ENCODE results near the gene CA12.

Gene CA12

GRCh38 chr15:63351170-63351569 lies 30.5 kb downstream of the CA12 start:
- Histone ChIP-seq H2AFZ (ENCODE audit: low read length) (no peak overlapping the region), H3K9me3 (ENCODE audit: insufficient read depth, low read depth, low read length) (no peaks in the 10 kb centered on the region), H3K79me2 (ENCODE audit: insufficient read depth, low read length) (no peaks in the 10 kb centered on the region), H3K9ac (ENCODE audit: low read depth, low read length, poor library complexity, severe bottlenecking) (no peak overlapping the region), H4K20me1 (ENCODE audit: insufficient read depth, low read length, poor library complexity, severe bottlenecking) (no peaks in the 10 kb centered on the region), H3K4me3 (ENCODE audit: low read length, poor library complexity, severe bottlenecking) (no peak overlapping the region), H3K36me3 (ENCODE audit: insufficient read depth, low read length) (no peaks in the 10 kb centered on the region), H3K4me2 (ENCODE audit: low read depth, low read length, poor library complexity, severe bottlenecking) (no peak overlapping the region), H3K27me3 (ENCODE audit: insufficient read depth, low read length, poor library complexity, severe bottlenecking) (no peaks in the 10 kb centered on the region), H3K4me1 (ENCODE audit: insufficient read depth, low read length, poor library complexity, severe bottlenecking) (no peaks in the 10 kb centered on the region), H3K9me2 (replicated peaks; ENCODE audit: low read depth, low read length) (no peaks in the 10 kb centered on the region), H3F3A (ENCODE audit: low read depth) (no peaks in the 10 kb centered on the region)
- TF ChIP-seq EZH2phosphoT487 (IDR thresholded peaks at IDR 0.05; ENCODE audit: borderline replicate concordance), result no peak
- no peak for TF ChIP-seq CTCF (conservative IDR thresholded peaks at IDR 0.05; ENCODE audit: low read length)

- Histone ChIP-seq H3K4me2 (ENCODE audit: low read depth, low read length, poor library complexity, severe bottlenecking) (no peak overlapping the region), H3K36me3 (ENCODE audit: insufficient read depth, low read length) (no peaks in the 10 kb centered on the region), H2AFZ (ENCODE audit: low read length) (no peak overlapping the region), H3K4me1 (ENCODE audit: insufficient read depth, low read length, poor library complexity, severe bottlenecking) (no peaks in the 10 kb centered on the region), H3K27me3 (ENCODE audit: insufficient read depth, low read length, poor library complexity, severe bottlenecking) (no peaks in the 10 kb centered on the region), H3K9ac (ENCODE audit: low read depth, low read length, poor library complexity, severe bottlenecking) (no peak overlapping the region), H3K79me2 (ENCODE audit: insufficient read depth, low read length) (no peaks in the 10 kb centered on the region), H4K20me1 (ENCODE audit: insufficient read depth, low read length, poor library complexity, severe bottlenecking) (no peaks in the 10 kb centered on the region), H3F3A (ENCODE audit: low read depth) (no peaks in the 10 kb centered on the region), H3K4me3 (ENCODE audit: low read length, poor library complexity, severe bottlenecking) (no peak overlapping the region), H3K9me2 (replicated peaks; ENCODE audit: low read depth, low read length) (no peaks in the 10 kb centered on the region), H3K9me3 (ENCODE audit: insufficient read depth, low read depth, low read length) (no peaks in the 10 kb centered on the region)
- no peak for TF ChIP-seq EZH2phosphoT487 (IDR thresholded peaks at IDR 0.05; ENCODE audit: borderline replicate concordance)
- no peak for TF ChIP-seq CTCF (conservative IDR thresholded peaks at IDR 0.05; ENCODE audit: low read length)
Observed at GRCh38 chr15:63350178-63350621, 31.4 kb downstream of the CA12 start.

- Histone ChIP-seq H3K4me1 (ENCODE audit: insufficient read depth, low read length, poor library complexity, severe bottlenecking) (no peaks in the 10 kb centered on the region), H3K9me2 (replicated peaks; ENCODE audit: low read depth, low read length) (no peaks in the 10 kb centered on the region), H2AFZ (ENCODE audit: low read length) (no peak overlapping the region), H3K9ac (ENCODE audit: low read depth, low read length, poor library complexity, severe bottlenecking) (no peak overlapping the region), H3K9me3 (ENCODE audit: insufficient read depth, low read depth, low read length) (no peaks in the 10 kb centered on the region), H3K4me3 (ENCODE audit: low read length, poor library complexity, severe bottlenecking) (no peak overlapping the region), H3K27me3 (ENCODE audit: insufficient read depth, low read length, poor library complexity, severe bottlenecking) (no peaks in the 10 kb centered on the region), H3K4me2 (ENCODE audit: low read depth, low read length, poor library complexity, severe bottlenecking) (no peak overlapping the region), H4K20me1 (ENCODE audit: insufficient read depth, low read length, poor library complexity, severe bottlenecking) (no peaks in the 10 kb centered on the region), H3F3A (ENCODE audit: low read depth) (no peaks in the 10 kb centered on the region), H3K79me2 (ENCODE audit: insufficient read depth, low read length) (no peaks in the 10 kb centered on the region), H3K36me3 (ENCODE audit: insufficient read depth, low read length) (no peaks in the 10 kb centered on the region)
- no peak for TF ChIP-seq EZH2phosphoT487 (IDR thresholded peaks at IDR 0.05; ENCODE audit: borderline replicate concordance)
- TF ChIP-seq CTCF (conservative IDR thresholded peaks at IDR 0.05; ENCODE audit: low read length), result no peak
Observed at GRCh38 chr15:63349621-63350020, 32.0 kb downstream of the CA12 start.
